Measurements from ENCODE around the gene SLC37A1. TPM values are rescaled to one million over a fixed set of nuclear protein-coding genes. Genes with fewer than 3 reads are reported as not detected.

The SLC37A1 gene
- total RNA-seq, 1 donor from 2014 or later = 4.8 TPM

DNA sequence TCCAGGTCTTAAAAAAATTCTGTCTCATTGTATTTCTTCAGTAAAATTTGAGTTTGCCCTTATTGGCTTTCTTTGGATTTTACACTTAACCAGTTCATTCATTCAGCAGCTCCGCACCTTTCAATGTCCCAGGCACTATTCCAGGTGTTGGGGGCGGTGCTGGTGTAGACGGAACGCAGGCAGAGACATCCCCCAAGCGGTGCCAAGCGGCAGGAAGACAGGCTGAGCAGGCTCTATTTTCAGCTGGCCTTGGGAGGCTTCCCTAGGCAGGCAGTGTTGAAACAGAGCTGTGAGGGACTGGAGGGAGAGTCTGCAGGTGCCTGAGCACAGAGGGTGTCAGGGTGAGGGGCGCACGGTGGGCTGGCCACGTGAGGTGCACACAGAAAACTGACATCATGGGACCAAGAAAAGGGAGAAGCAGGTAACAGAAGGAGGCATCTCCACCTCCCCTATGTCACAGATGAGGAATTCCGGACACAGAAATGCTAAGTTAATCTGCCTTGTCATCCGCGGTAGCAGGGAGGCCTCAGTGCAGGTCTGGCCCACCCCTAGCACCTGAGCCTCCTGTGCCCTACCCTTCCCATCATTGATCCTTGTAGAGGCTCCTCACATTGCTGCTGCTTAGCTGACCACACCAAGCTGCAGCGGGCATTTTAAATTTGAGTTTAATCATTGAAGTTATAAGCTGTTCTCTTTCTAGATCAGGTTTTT, 40.8 kb downstream of the SLC37A1 start:
- peak; percentile 58 for DNase-seq (ENCODE audit: low spot score)
- Mint-ChIP-seq H3K9me3 (ENCODE audit: low read depth) (no peaks in the 10 kb centered on the region), H3K27me3 (ENCODE audit: low read depth) (no peaks in the 10 kb centered on the region), H3K36me3 (ENCODE audit: low read depth) (peaks cover 12% of the 10 kb centered on the region), H3K4me3 (ENCODE audit: unreplicated experiment) (no peak overlapping the region), H3K4me1 (ENCODE audit: low read depth) (no peaks in the 10 kb centered on the region), H3K27ac (ENCODE audit: unreplicated experiment) (no peak overlapping the region)
- TF ChIP-seq CTCF (IDR thresholded peaks at IDR 0.05) = no peak

DNA sequence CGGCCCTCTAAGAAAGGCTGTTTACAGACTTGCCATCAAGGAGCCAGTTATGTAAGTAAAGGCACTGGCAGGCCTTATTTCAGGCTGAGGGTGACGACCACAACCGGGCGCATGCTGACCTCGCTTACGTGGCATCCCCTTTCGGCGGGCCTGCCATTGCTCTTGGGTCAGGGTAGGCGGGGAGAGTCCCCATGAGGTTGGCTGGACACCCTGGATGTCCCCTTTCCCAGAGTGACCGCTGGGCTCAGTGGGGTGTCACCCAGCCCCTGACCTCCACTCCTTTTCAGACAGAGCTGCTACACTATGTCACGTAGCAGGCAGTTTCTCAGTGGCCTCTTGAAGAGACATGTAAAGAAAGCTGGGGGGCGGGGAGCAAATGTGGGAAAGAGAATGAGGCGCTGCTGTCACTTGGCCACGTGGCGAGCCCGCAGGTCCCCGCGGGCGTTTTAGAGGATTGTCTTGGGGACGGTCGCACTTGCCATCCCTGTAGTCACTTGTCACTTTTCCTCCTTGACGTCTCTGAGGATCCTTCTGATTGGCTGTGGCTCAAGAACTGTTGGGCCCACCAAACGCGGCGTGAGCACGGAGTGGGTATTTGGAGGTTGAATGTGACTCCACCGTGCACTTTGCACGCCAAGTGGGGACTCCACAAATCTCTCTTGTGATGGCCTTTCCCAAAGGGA, 42.2 kb downstream of the SLC37A1 start:
- peaks cover 11% of the 10 kb centered on the region for H3K36me3 Mint-ChIP-seq (ENCODE audit: low read depth)
- no peak overlapping the region for H3K4me3 Mint-ChIP-seq (ENCODE audit: unreplicated experiment)
- DNase-seq (ENCODE audit: low spot score) = peak; percentile 72
- H3K9me3 Mint-ChIP-seq (ENCODE audit: low read depth) = no peaks in the 10 kb centered on the region
- H3K27me3 Mint-ChIP-seq (ENCODE audit: low read depth) = no peaks in the 10 kb centered on the region
- H3K4me1 Mint-ChIP-seq (ENCODE audit: low read depth) = no peaks in the 10 kb centered on the region
- no peak overlapping the region for H3K27ac Mint-ChIP-seq (ENCODE audit: unreplicated experiment)
- no peak for TF ChIP-seq CTCF (IDR thresholded peaks at IDR 0.05)

DNA sequence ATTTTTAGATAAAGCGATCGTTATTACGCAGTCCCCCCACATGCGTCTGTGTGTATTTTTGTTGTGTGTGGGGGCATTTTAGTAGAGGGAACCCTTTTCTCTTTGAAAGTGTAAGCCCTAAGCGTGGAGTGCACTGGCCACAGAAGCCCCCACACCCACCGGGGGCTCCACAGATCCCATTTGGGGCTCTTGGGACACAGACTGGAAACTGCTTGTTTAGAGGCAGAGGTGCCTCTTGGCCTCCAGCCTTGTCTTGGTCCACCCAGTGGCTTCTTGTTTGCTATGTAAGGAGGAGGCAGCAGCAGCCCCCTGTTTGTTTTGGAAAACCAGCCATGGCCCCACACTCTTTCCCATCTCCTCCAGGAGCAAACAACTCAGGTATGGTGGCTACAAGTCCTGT, 42.8 kb downstream of the SLC37A1 start:
- H3K27ac Mint-ChIP-seq (ENCODE audit: unreplicated experiment) = no peak overlapping the region
- no peak overlapping the region for H3K4me3 Mint-ChIP-seq (ENCODE audit: unreplicated experiment)
- no peaks in the 10 kb centered on the region for H3K27me3 Mint-ChIP-seq (ENCODE audit: low read depth)
- H3K4me1 Mint-ChIP-seq (ENCODE audit: low read depth) = no peaks in the 10 kb centered on the region
- H3K36me3 Mint-ChIP-seq (ENCODE audit: low read depth) = peaks cover 10% of the 10 kb centered on the region
- no peaks in the 10 kb centered on the region for H3K9me3 Mint-ChIP-seq (ENCODE audit: low read depth)
- DNase-seq (ENCODE audit: low spot score) = no peak
- no peak for TF ChIP-seq CTCF (IDR thresholded peaks at IDR 0.05)

GRCh38 chr21:42556960-42557359, 43.3 kb downstream of the SLC37A1 start:
- Mint-ChIP-seq H3K9me3 (ENCODE audit: low read depth) (no peaks in the 10 kb centered on the region), H3K4me3 (ENCODE audit: unreplicated experiment) (no peak overlapping the region), H3K36me3 (ENCODE audit: low read depth) (peaks cover 9% of the 10 kb centered on the region), H3K27ac (ENCODE audit: unreplicated experiment) (no peak overlapping the region), H3K27me3 (ENCODE audit: low read depth) (no peaks in the 10 kb centered on the region), H3K4me1 (ENCODE audit: low read depth) (no peaks in the 10 kb centered on the region)
- no peak for TF ChIP-seq CTCF (IDR thresholded peaks at IDR 0.05)
- peak; percentile 82 for DNase-seq (ENCODE audit: low spot score)

GRCh38 chr21:42557420-42557819, 43.8 kb downstream of the SLC37A1 start:
- no peaks in the 10 kb centered on the region for H3K4me1 Mint-ChIP-seq (ENCODE audit: low read depth)
- no peaks in the 10 kb centered on the region for H3K27me3 Mint-ChIP-seq (ENCODE audit: low read depth)
- H3K27ac Mint-ChIP-seq (ENCODE audit: unreplicated experiment) = no peak overlapping the region
- H3K9me3 Mint-ChIP-seq (ENCODE audit: low read depth) = no peaks in the 10 kb centered on the region
- no peak overlapping the region for H3K4me3 Mint-ChIP-seq (ENCODE audit: unreplicated experiment)
- H3K36me3 Mint-ChIP-seq (ENCODE audit: low read depth) = peaks cover 11% of the 10 kb centered on the region
- no peak for DNase-seq (ENCODE audit: low spot score)
- TF ChIP-seq CTCF (IDR thresholded peaks at IDR 0.05) = no peak

Data from chondrocyte (in vitro differentiated cells).